ENCODE data around the gene GLT1D1. TPM values are rescaled to one million over a fixed set of nuclear protein-coding genes. Genes with fewer than 3 reads are reported as not detected.

The GLT1D1 gene
- total and polyA plus RNA-seq, 2 donors (not counting 3 experiments of a cell fraction or from before 2014, with no cell fraction given), result not detected

DNA sequence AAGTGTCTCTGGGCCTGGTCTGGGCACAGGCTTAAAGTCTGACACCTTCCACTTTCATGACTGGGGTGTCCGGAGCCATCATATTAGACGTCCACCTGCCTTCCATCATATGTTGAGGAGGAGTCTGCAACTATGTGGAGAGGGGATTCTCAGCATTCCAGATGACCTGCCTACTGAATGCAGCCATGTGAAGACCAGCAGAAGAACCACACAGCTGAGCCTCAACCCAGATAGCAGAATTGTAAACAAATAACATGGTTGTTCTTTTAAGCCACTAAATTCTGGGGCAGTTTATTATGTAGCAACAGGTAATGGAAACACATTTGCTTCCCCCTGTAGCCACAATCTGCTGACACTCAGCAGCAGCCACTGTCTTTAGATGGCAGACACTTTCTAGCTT, 25.6 kb upstream of the GLT1D1 start:
- TF ChIP-seq MAX (IDR thresholded peaks at IDR 0.05; ENCODE audit: insufficient read depth, insufficient read length) (no peak), POLR2A (IDR thresholded peaks at IDR 0.05; ENCODE audit: low read depth, low read length) (no peak), JUN (IDR thresholded peaks at IDR 0.05; ENCODE audit: borderline replicate concordance, insufficient read depth, insufficient read length, low read depth) (no peak), POLR2AphosphoS5 (IDR thresholded peaks at IDR 0.05; ENCODE audit: insufficient read depth, low read depth, low read length) (no peak), MYC (IDR thresholded peaks at IDR 0.05; ENCODE audit: low read depth, low read length) (no peak)
- no TSS peak for BruUV-seq (replicated peaks)
- H3K4me1 ChIP-seq (ENCODE audit: control insufficient read depth, extremely low read depth, insufficient read depth, low read length), result peaks cover 2% of the 10 kb centered on the region
- H3K4me3 ChIP-seq (replicated peaks in 1 of 3; ENCODE audit: insufficient read depth in 1 of 3, low read depth in 1 of 3, low read length in 3 of 3), result no peak overlapping the region
- no peaks in the 10 kb centered on the region for H3K36me3 ChIP-seq (ENCODE audit: control insufficient read depth in 2 of 2, extremely low read depth in 1 of 2, insufficient read depth in 2 of 2, low read length in 2 of 2)
- H3K9me1 ChIP-seq (replicated peaks; ENCODE audit: control insufficient read depth, extremely low read depth, insufficient read depth, low read length), result no peaks in the 10 kb centered on the region
- H2AFZ ChIP-seq (ENCODE audit: low read depth, low read length), result no peak overlapping the region
- H3K4me2 ChIP-seq (ENCODE audit: insufficient read depth, low read length), result no peak overlapping the region
- no peaks in the 10 kb centered on the region for H4K20me1 ChIP-seq (replicated peaks; ENCODE audit: control insufficient read depth, extremely low read depth, insufficient read depth, low read length)
- no peak for DNase-seq (ENCODE audit: low read depth, low spot score)
- dilution Hi-C loops (cut with MboI; ENCODE audit: extremely low pct_ligation_motif_present, low sequenced_read_pairs) (no loop called here), intact Hi-C loops (cut with micrococcal nuclease) (no loop called here)
- ChIA-PET CTCF (interaction anchor here (0.6 kb wide), 1 partner anchor 435 kb away, joined by 3 read pairs; no protein-coding TSS in a partner anchor), POLR2A (no interaction called here)
- H3K27me3 ChIP-seq (ENCODE audit: control insufficient read depth in 2 of 2, insufficient read depth in 2 of 2, low read length in 2 of 2), result no peaks in the 10 kb centered on the region
- no peak for FAIRE-seq
- H3K9me3 ChIP-seq (replicated peaks; ENCODE audit: control insufficient read depth, insufficient read depth, low read length), result no peaks in the 10 kb centered on the region
- H3K9ac ChIP-seq (replicated peaks; ENCODE audit: extremely low read depth, insufficient read depth, low read length), result no peak overlapping the region
- no peak overlapping the region for H3K27ac ChIP-seq (ENCODE audit: insufficient read depth, low read depth, low read length)
- peaks cover 9% of the 10 kb centered on the region for H3K79me2 ChIP-seq (ENCODE audit: control insufficient read depth, insufficient read depth, low read length)

DNA sequence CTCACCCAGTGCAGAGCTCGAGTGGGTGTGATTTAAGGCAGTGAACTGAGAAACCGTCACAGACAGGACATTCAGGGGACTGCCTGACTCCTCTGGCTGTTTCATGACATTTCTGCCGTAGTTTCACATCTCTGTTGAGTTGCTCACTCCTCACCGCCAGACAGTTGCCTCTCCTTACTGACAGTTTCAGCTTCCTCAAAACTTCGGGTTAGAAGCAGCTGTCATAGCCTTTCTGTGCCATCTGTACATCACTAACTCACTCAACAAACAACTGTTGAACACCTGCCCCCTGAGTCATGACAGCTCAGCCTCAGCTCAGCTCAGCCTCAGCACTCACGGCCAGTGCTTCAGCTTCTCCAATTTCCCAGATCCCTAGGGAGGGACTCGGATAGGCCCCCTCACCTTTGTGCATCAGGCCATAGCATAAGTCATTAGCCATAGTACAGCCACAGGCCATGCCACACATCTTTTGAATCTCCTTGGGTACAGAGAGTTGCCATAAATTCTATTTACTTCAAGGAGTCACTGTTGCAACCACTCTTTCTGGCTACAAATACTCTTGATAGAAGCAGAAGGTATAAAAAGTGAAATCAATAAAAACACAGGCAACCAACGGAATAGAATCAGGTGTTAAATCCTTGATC, 23.3 kb upstream of the GLT1D1 start:
- dilution Hi-C loops (cut with MboI; ENCODE audit: extremely low pct_ligation_motif_present, low sequenced_read_pairs), result no loop called here
- Histone ChIP-seq H3K9me3 (replicated peaks; ENCODE audit: control insufficient read depth, insufficient read depth, low read length) (no peaks in the 10 kb centered on the region), H3K36me3 (ENCODE audit: control insufficient read depth in 2 of 2, extremely low read depth in 1 of 2, insufficient read depth in 2 of 2, low read length in 2 of 2) (no peaks in the 10 kb centered on the region), H3K4me2 (ENCODE audit: insufficient read depth, low read length) (no peak overlapping the region), H3K4me1 (ENCODE audit: control insufficient read depth, extremely low read depth, insufficient read depth, low read length) (no peaks in the 10 kb centered on the region), H3K79me2 (ENCODE audit: control insufficient read depth, insufficient read depth, low read length) (no peaks in the 10 kb centered on the region), H2AFZ (ENCODE audit: low read depth, low read length) (no peak overlapping the region), H4K20me1 (replicated peaks; ENCODE audit: control insufficient read depth, extremely low read depth, insufficient read depth, low read length) (no peaks in the 10 kb centered on the region), H3K9ac (replicated peaks; ENCODE audit: extremely low read depth, insufficient read depth, low read length) (no peak overlapping the region), H3K4me3 (replicated peaks in 1 of 3; ENCODE audit: insufficient read depth in 1 of 3, low read depth in 1 of 3, low read length in 3 of 3) (no peak overlapping the region), H3K9me1 (replicated peaks; ENCODE audit: control insufficient read depth, extremely low read depth, insufficient read depth, low read length) (no peaks in the 10 kb centered on the region), H3K27me3 (ENCODE audit: control insufficient read depth in 2 of 2, insufficient read depth in 2 of 2, low read length in 2 of 2) (no peaks in the 10 kb centered on the region), H3K27ac (ENCODE audit: insufficient read depth, low read depth, low read length) (no peak overlapping the region)
- no peak for FAIRE-seq
- intact Hi-C loops (cut with micrococcal nuclease), result no loop called here
- BruUV-seq (replicated peaks), result no TSS peak
- CTCF ChIA-PET, result no interaction called here
- POLR2A ChIA-PET, result no interaction called here
- no peak for DNase-seq (ENCODE audit: low read depth, low spot score)
- TF ChIP-seq GATA2 (IDR thresholded peaks at IDR 0.05; ENCODE audit: insufficient read depth, insufficient read length, low read depth, low read length), result no peak
- TF ChIP-seq MAX (IDR thresholded peaks at IDR 0.05; ENCODE audit: insufficient read depth, insufficient read length), result no peak
- TF ChIP-seq, protein P1, sequence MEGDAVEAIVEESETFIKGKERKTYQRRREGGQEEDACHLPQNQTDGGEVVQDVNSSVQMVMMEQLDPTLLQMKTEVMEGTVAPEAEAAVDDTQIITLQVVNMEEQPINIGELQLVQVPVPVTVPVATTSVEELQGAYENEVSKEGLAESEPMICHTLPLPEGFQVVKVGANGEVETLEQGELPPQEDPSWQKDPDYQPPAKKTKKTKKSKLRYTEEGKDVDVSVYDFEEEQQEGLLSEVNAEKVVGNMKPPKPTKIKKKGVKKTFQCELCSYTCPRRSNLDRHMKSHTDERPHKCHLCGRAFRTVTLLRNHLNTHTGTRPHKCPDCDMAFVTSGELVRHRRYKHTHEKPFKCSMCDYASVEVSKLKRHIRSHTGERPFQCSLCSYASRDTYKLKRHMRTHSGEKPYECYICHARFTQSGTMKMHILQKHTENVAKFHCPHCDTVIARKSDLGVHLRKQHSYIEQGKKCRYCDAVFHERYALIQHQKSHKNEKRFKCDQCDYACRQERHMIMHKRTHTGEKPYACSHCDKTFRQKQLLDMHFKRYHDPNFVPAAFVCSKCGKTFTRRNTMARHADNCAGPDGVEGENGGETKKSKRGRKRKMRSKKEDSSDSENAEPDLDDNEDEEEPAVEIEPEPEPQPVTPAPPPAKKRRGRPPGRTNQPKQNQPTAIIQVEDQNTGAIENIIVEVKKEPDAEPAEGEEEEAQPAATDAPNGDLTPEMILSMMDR (IDR thresholded peaks at IDR 0.05; ENCODE audit: extremely low read depth in 1 of 2, insufficient read depth in 1 of 2, low read depth in 1 of 2, low read length in 2 of 2), result no peak
- no peak for TF ChIP-seq FOS (IDR thresholded peaks at IDR 0.05; ENCODE audit: borderline replicate concordance, insufficient read depth, low read length)
- no peak for TF ChIP-seq JUN (IDR thresholded peaks at IDR 0.05; ENCODE audit: borderline replicate concordance, insufficient read depth, insufficient read length, low read depth)
- no peak for TF ChIP-seq POLR2AphosphoS5 (IDR thresholded peaks at IDR 0.05; ENCODE audit: insufficient read depth, low read depth, low read length)
- TF ChIP-seq POLR2A (IDR thresholded peaks at IDR 0.05; ENCODE audit: low read depth, low read length), result no peak
- no peak for TF ChIP-seq MYC (IDR thresholded peaks at IDR 0.05; ENCODE audit: low read depth, low read length)
- no peak for TF ChIP-seq EZH2 (IDR thresholded peaks at IDR 0.05; ENCODE audit: borderline replicate concordance, low read depth, low read length, severe bottlenecking)

All from endothelial cell of umbilical vein (primary cell).